SJCRH30 (cell line): Measurements from ENCODE around the gene MMP7. TPM values are rescaled to one million over a fixed set of nuclear protein-coding genes. Genes with fewer than 3 reads are reported as not detected.

Experiments used
- DNase-seq, 2 experiments: peaks; one replicate each; pipeline ENCODE4 v3.0.0-alpha.2; 2015 to 2020
- H3K27ac ChIP-seq: fragments of 250-450 bp; sonication (Bioruptor Pico); 2 replicates; pipeline ENCODE4 v1.5.1; 2020; ENCODE audit warnings: mild to moderate bottlenecking, moderate library complexity
- H3K27me3 ChIP-seq: fragments of 250-450 bp; sonication (Bioruptor Pico); 2 replicates; pipeline ENCODE4 v1.5.1; 2020; ENCODE audit warnings: mild to moderate bottlenecking, moderate library complexity
- H3K36me3 ChIP-seq: fragments of 250-450 bp; sonication (Bioruptor Pico); 2 replicates; pipeline ENCODE4 v1.5.1; 2020; ENCODE audit warnings: mild to moderate bottlenecking, moderate library complexity
- H3K4me1 ChIP-seq: fragments of 250-450 bp; sonication (Bioruptor Pico); 2 replicates; pipeline ENCODE4 v1.5.1; 2020; ENCODE audit warnings: mild to moderate bottlenecking, moderate library complexity
- H3K4me3 ChIP-seq: fragments of 250-450 bp; sonication (Bioruptor Pico); 2 replicates; pipeline ENCODE4 v1.5.1; 2020; ENCODE audit warnings: mild to moderate bottlenecking, moderate library complexity
- H3K9me3 ChIP-seq: fragments of 250-450 bp; sonication (Bioruptor Pico); replicated peaks from 2 replicates; pipeline ENCODE4 v1.5.1; 2020; ENCODE audit warnings: mild to moderate bottlenecking, moderate library complexity
- total RNA-seq: library from RNA; depleted of rRNA; stranded (reverse); fragments of >200 nt; shearing (Covaris generic); gene quantifications from 2 replicates; pipeline ENCODE4 v1.2.3, GENCODE V29; 2014

Gene MMP7
- total RNA-seq, 1 experiment from 2014 or later = not detected

DNA sequence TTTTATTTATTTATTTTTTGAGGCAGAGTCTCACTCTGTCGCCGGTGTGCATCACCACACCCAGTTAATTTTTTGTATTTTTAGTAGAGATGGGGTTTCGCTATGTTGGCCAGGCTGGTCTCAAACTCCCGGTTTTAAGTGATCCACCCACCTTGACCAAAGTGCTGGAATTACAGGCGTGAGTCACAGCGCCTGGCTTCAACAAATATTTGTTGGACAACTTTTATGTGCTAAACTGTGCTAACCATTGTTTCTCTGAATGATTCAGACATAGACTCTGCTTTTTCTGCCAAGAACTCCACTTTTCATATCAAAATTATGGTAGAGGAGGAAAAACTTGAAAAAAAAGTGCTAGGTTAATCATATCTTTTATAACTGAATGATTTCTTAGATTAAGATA lies 36.3 kb downstream of the MMP7 start:
- no peak for DNase-seq
- H3K4me1 ChIP-seq = no peaks in the 10 kb centered on the region
- no peak overlapping the region for H3K27ac ChIP-seq
- H3K9me3 ChIP-seq = no peaks in the 10 kb centered on the region
- H3K27me3 ChIP-seq = no peaks in the 10 kb centered on the region
- H3K4me3 ChIP-seq = no peak overlapping the region
- H3K36me3 ChIP-seq = no peaks in the 10 kb centered on the region

DNA sequence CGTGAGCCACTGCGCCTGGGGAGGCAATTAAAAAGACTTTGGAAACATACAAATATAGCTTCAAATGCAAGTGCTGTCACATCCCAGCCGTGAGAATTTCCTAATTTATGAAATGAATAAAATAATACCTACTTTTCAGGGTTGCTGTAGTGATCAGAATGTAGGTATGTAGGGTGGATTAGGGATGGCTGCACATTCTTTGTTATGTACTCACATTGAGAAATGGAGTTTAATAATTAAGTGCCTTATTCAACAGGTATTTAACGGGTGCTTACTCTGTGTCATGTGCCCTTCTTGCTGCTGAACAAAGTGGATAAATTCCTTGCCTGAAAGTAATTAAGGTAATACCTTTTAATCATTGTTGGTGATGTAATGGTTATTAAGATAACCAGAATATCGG lies 37.0 kb downstream of the MMP7 start:
- Histone ChIP-seq H3K4me1 (no peaks in the 10 kb centered on the region), H3K4me3 (no peak overlapping the region), H3K36me3 (no peaks in the 10 kb centered on the region), H3K27me3 (no peaks in the 10 kb centered on the region), H3K9me3 (no peaks in the 10 kb centered on the region), H3K27ac (no peak overlapping the region)
- no peak for DNase-seq

DNA sequence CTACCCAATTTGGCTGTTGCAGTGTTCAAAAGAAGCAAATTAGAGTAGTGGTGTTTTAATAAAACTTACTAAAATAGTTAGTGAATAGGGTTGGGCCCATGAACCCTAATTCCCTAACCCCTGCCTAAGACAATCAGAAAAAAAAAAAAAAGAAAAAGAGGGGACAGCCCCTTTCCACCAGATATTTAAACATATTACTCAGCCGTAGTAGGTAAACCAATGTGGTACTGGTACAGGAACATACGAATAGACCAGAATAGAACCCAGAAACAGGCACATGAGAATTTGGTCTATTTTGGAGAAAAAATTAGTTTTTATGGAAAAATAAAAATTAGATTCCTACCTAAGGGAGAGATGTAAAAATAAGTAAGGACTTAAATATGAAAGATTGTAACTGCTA lies 38.6 kb downstream of the MMP7 start:
- no peak for DNase-seq
- Histone ChIP-seq H3K36me3 (no peaks in the 10 kb centered on the region), H3K27me3 (no peaks in the 10 kb centered on the region), H3K9me3 (no peaks in the 10 kb centered on the region), H3K27ac (no peak overlapping the region), H3K4me1 (no peaks in the 10 kb centered on the region), H3K4me3 (no peak overlapping the region)

DNA sequence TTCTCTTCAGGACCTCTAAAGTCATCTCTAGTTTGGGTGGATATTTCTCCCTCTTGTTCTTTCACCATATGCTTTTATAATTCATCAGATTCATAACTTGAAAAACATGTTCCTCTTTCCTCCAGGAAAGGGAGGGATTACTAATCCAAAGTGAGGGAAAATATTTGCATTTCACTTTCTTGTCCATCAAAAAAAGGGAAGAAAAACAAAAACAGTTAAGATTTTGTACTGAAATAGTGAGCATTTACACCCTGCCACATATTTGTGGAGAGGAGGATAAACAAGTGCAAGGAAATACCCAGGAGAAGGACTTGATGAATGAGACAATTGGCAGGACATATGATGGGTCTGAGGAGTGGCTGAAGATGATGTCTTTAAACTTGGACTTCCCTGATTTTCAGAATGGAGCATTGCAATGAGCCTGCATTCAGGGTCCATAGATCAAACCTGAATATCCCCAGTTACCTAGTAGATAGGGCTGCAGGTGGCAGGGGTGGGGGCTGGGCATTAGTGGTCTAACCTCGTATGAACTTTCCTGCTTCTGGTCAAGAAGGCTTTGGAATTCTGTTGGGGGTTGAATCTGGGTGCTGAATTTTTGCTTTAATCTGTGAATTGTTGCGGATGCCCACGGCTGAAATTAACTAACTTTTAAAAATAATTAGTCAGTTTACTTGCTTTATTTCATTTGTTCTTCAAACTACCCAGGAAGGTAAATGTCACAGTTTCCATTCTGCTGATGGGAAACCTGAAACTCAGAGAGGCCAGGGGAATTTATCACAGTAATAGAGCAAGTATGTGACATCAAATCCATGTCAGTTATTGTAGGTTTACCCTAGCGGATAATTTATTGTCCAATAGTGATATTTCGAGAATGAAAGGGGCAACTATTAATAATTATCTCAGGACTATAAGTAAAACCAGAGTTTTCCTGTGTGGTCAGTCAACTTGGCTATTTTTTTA lies 41.1 kb downstream of the MMP7 start:
- Histone ChIP-seq H3K4me1 (no peaks in the 10 kb centered on the region), H3K27ac (no peak overlapping the region), H3K4me3 (no peak overlapping the region), H3K9me3 (no peaks in the 10 kb centered on the region), H3K36me3 (no peaks in the 10 kb centered on the region), H3K27me3 (no peaks in the 10 kb centered on the region)
- DNase-seq = no peak

DNA sequence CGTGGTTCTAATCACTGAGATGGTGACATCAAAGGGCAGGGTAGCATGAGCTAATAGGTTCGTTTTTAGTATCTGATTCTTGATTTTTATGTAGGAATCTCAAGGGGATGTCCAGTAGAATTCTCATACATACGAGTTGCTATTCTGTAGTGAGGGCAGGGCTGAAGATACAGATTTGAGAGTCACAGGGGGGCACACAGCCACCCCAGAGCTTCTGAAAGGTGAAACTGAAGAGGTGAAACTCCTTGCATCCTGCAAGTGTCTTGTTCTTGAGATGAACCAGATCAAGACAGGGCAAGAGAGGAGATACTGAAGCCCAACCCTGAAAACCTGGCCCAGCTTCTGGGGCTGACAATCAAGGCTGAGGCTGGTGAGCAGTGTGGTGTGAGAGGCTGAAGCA lies 42.3 kb downstream of the MMP7 start:
- Histone ChIP-seq H3K4me1 (no peaks in the 10 kb centered on the region), H3K36me3 (no peaks in the 10 kb centered on the region), H3K9me3 (no peaks in the 10 kb centered on the region), H3K4me3 (no peak overlapping the region), H3K27me3 (no peaks in the 10 kb centered on the region), H3K27ac (no peak overlapping the region)
- no peak for DNase-seq

DNA sequence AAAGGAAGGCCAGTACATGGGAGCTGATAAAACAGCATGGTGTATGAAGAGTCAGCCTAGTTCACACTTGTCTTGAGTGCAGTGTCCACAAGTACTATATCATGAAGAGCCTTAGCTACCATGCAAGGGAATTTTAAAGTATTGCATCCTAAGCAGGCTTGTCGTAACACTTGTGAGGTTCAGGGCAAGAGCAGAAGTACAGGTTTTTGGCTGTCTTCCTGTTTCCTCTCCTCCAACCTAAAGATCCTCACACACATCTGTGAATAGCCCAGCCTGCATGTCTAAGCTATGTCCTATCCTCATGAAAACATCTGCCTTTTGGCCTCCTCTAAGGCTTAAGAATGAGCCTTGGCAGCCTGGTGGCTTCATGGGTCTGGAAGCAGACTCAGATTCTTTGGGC lies 43.3 kb downstream of the MMP7 start:
- Histone ChIP-seq H3K4me3 (no peak overlapping the region), H3K27me3 (no peaks in the 10 kb centered on the region), H3K4me1 (no peaks in the 10 kb centered on the region), H3K36me3 (no peaks in the 10 kb centered on the region), H3K9me3 (no peaks in the 10 kb centered on the region), H3K27ac (no peak overlapping the region)
- no peak for DNase-seq

DNA sequence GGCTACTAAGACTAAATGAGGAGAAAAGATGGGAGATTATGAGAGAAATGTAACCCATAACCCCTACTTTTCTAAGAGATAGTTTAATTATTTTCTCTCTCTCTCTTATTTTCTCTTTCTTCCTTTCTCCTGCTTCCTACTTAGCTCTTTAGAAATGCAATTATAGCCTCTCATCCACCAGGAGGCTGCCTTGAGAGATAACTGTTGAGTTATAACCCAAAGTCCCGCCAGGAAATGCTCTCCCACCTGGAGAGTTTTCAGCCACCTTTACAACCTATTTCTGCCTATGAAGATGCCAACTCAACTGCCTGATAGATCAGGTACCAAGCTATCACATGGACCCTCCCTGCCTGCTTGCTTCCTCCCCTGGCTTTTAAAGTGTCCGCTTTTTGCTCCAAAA lies 44.0 kb downstream of the MMP7 start:
- Histone ChIP-seq H3K9me3 (no peaks in the 10 kb centered on the region), H3K27ac (no peak overlapping the region), H3K4me1 (no peaks in the 10 kb centered on the region), H3K4me3 (no peak overlapping the region), H3K27me3 (no peaks in the 10 kb centered on the region), H3K36me3 (no peaks in the 10 kb centered on the region)
- DNase-seq = no peak

DNA sequence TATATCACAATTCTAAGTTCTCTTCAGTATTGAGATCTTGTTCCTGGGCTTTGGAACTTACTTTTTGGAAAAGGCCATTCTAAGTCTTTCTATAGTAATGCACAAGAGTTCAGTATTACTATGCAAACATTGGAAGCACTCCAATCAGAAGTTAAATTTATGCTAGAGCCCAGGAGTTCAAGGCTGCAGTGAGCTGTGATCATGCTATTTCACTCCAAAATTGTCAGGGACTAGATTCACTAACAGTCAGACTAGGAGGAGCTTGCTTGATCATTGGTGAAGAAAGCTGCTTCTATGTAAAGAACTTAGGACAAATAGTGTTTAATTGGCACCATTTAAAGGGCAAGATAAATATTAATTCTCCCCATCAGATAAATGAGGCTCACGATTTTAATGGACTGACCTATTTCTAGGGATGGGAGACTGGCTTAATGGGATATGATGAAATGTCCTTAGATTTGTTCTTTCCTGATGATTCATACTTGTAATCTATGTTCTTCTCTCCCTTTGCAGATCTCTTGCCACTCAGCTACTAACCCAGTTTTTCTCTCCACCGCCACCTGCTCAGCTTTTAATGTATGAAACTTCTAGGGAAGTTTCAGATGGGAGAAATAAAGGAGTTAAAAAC lies 45.3 kb downstream of the MMP7 start:
- Histone ChIP-seq H3K4me1 (no peaks in the 10 kb centered on the region), H3K4me3 (no peak overlapping the region), H3K27me3 (no peaks in the 10 kb centered on the region), H3K27ac (no peak overlapping the region), H3K9me3 (no peaks in the 10 kb centered on the region), H3K36me3 (no peaks in the 10 kb centered on the region)
- no peak for DNase-seq

DNA sequence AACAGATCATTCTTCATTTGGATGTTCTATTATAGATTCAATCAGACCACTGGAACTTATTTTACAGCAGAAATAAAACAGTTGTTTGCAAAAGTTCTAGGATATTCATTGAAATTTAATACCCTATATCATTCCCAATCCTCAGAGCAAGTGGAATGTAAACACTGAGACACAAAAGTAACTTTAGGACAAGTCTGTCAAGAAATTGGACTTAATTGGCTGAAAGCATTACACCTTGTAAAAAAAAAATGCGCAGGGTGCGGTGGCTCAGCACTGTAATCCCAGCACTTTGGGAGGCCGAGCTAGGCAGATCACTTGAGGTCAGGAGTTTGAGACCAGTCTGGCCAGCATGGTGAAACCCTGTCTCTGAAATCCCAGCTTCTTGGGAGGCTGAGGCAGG lies 48.1 kb downstream of the MMP7 start:
- Histone ChIP-seq H3K4me1 (0 out of 2 replicates have a peak, but pooled peaks cover under 1% of the 10 kb centered on the region), H3K27me3 (no peaks in the 10 kb centered on the region), H3K4me3 (no peak overlapping the region), H3K27ac (no peak overlapping the region), H3K36me3 (no peaks in the 10 kb centered on the region), H3K9me3 (no peaks in the 10 kb centered on the region)
- no peak for DNase-seq

DNA sequence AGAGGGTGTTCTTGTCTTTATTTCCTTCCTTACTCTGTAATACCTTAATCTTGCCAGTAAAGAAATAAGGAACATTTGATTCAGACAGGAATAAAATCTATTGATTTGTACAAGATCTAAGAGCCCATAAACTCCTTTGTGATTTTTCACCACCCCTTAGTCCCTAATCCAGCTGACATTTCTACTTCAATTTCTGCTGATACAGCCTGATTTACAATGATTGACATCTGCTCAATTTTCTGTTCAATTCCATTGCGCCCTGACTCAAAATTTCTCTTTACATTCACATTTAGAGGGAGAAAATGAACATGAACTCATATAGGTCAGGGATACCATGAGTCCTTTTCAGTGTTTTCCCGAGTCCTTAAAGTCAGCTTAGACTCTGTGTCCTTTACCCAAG lies 50.8 kb downstream of the MMP7 start:
- H3K9me3 ChIP-seq = no peaks in the 10 kb centered on the region
- H3K27me3 ChIP-seq = no peaks in the 10 kb centered on the region
- H3K27ac ChIP-seq = no peak overlapping the region
- no peak overlapping the region for H3K4me3 ChIP-seq
- H3K4me1 ChIP-seq = peaks cover 9% of the 10 kb centered on the region; the same call in 1 of the 2 replicates
- no peak for DNase-seq
- H3K36me3 ChIP-seq = no peaks in the 10 kb centered on the region

DNA sequence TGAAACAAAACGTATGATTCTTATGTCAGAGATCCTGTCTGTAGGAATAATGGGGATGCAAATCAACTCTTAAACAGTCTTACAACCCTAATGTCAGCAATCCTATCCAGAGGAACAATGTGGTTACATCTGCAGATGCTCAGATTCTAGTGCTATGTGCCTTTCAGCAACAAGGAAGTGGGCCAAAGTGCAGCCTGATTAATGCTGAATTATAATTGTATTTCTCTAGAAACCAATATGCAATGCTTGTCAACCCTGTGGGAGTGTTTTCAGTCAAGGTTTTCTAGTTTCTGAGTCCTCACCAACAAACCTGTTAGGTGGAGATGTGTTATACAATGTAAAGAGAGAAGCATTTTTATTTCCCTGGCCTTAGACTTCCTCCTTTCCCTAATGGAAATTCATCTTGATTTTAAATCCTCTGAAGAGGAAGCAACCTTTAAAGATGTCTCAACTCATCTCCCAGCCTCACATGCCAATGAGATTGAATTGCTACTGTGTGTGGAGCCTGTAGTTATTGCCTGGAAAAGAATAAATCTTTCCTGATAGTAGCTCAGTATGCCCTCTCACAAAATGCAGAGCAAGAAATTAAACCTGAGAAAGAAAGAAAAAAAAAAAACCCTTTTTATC lies 51.8 kb downstream of the MMP7 start:
- H3K27ac ChIP-seq = no peak overlapping the region
- no peaks in the 10 kb centered on the region for H3K27me3 ChIP-seq
- no peaks in the 10 kb centered on the region for H3K9me3 ChIP-seq
- no peak overlapping the region for H3K4me3 ChIP-seq
- peaks cover 9% of the 10 kb centered on the region; the same call in 1 of the 2 replicates for H3K4me1 ChIP-seq
- no peaks in the 10 kb centered on the region for H3K36me3 ChIP-seq
- no peak for DNase-seq

DNA sequence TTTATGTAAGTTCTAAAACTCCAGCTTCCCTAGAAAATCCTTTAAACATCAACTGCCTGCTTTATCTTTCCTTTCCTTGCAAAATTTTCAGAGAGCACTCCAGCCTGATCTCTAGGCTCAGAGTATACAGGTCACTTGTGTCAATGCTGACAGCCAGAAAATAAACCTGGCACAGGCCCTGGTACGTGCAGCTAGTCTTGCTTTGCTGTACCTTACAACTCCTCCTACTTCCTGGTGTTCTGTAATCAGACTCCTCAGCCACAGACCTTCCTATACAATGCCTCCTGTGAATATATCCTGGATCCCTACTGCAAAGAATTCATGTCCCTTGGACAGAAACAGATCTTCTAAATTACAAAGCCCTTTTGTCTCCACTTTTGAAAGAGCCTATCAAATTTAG lies 53.7 kb downstream of the MMP7 start:
- Histone ChIP-seq H3K4me1 (peaks cover 9% of the 10 kb centered on the region; the same call in 1 of the 2 replicates), H3K27ac (no peak overlapping the region), H3K36me3 (no peaks in the 10 kb centered on the region), H3K9me3 (no peaks in the 10 kb centered on the region), H3K4me3 (no peak overlapping the region), H3K27me3 (no peaks in the 10 kb centered on the region)
- peak; percentile 14 to 63 for DNase-seq

DNA sequence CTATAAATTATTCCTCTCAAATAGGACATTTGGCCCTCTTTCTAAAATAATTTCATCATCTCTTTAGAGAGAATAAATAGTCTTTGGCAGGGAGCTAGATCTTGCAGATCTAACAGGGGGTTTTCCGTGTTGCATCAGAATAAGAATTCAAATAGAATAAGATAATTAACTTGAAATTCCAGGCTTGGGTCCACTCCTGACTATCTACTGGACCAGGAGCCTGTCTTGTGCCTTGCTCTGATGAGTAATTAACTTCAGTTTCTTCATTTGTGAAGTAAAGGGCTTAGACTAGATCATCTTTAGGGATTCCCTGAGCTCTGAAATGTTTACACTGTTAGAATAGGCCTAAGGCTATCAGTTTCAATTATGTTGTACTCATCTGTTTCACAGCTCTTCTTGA lies 54.5 kb downstream of the MMP7 start:
- H3K27me3 ChIP-seq = no peaks in the 10 kb centered on the region
- H3K4me1 ChIP-seq = peaks cover 9% of the 10 kb centered on the region; the same call in 1 of the 2 replicates
- H3K27ac ChIP-seq = no peak overlapping the region
- DNase-seq = peak in 1 of 2 experiments; percentile 2
- H3K4me3 ChIP-seq = no peak overlapping the region
- no peaks in the 10 kb centered on the region for H3K36me3 ChIP-seq
- H3K9me3 ChIP-seq = no peaks in the 10 kb centered on the region

DNA sequence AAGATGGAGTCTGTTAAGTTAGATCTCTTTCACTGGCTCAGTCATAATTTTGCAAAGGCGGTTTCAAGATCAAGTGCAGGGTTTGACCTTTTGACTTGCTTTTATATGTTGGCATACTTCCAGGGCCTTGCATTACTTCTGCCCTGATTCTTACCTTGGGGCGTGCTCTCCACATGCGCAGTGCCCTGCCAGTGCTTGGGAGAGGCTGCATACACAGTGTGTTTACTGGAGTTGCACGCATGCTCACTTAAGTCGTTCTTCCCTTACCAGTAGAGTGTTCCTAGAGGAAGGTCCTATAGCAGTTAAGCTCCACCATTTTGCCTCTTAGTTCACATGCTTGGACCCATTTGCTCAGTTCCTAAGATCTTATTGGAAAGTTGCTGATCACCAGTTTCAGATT lies 57.0 kb downstream of the MMP7 start:
- no peaks in the 10 kb centered on the region for H3K9me3 ChIP-seq
- peaks cover 9% of the 10 kb centered on the region; the same call in 1 of the 2 replicates for H3K4me1 ChIP-seq
- no peak for DNase-seq
- H3K27me3 ChIP-seq = no peaks in the 10 kb centered on the region
- H3K4me3 ChIP-seq = no peak overlapping the region
- no peaks in the 10 kb centered on the region for H3K36me3 ChIP-seq
- H3K27ac ChIP-seq = no peak overlapping the region

DNA sequence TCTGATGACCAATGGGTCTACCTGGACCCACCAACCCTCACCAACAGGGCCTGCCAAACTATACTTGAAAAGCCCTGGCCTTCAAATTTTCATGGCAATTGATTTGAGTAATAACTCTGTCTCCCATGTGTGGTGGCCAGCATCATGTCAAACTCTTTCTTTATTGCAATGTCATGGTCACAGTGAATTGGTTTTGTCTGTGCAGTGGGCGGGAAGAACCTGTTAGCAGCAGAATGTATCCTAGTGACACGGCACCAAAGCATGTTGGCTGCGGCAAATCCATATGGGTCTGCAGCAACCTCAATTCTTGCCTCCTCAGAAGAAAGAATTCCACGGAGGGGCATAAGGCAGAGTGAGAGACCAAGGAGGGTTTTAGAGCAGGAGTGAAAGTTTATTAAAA lies 58.4 kb downstream of the MMP7 start:
- Histone ChIP-seq H3K4me3 (no peak overlapping the region), H3K4me1 (peaks cover 5% of the 10 kb centered on the region; the same call in 1 of the 2 replicates), H3K36me3 (no peaks in the 10 kb centered on the region), H3K27ac (no peak overlapping the region), H3K27me3 (no peaks in the 10 kb centered on the region), H3K9me3 (no peaks in the 10 kb centered on the region)
- no peak for DNase-seq
